ENCODE measurements around the gene DLL3.

- no peak for TF ChIP-seq NFATC4 (CRISPR knock-in tag; IDR thresholded peaks at IDR 0.05)
- TF ChIP-seq CTCF (IDR thresholded peaks at IDR 0.05): no peak
- TF ChIP-seq TP53 (CRISPR knock-in tag; IDR thresholded peaks at IDR 0.05): no peak
- TF ChIP-seq ZNF281 (CRISPR knock-in tag; IDR thresholded peaks at IDR 0.05): no peak
- no peak for TF ChIP-seq HMGXB4 (CRISPR knock-in tag; IDR thresholded peaks at IDR 0.05)
Measured at GRCh38 chr19:39509233-39509632, 10.5 kb downstream of the DLL3 start.

Measured in WTC11 (cell line).